NCI-H2107 (cell line): ENCODE measurements around the gene CHADL.
"Not testable (repeated sequence)": the region's sequence is repeated elsewhere in the genome, so short reads cannot be mapped to it uniquely, and the experiment has no call there.

ENCODE experiments used
- DNase-seq: peaks from one replicate; lab custom pipeline; 2025; lab: John Stamatoyannopoulos, UW

CHADL gene, protein sequence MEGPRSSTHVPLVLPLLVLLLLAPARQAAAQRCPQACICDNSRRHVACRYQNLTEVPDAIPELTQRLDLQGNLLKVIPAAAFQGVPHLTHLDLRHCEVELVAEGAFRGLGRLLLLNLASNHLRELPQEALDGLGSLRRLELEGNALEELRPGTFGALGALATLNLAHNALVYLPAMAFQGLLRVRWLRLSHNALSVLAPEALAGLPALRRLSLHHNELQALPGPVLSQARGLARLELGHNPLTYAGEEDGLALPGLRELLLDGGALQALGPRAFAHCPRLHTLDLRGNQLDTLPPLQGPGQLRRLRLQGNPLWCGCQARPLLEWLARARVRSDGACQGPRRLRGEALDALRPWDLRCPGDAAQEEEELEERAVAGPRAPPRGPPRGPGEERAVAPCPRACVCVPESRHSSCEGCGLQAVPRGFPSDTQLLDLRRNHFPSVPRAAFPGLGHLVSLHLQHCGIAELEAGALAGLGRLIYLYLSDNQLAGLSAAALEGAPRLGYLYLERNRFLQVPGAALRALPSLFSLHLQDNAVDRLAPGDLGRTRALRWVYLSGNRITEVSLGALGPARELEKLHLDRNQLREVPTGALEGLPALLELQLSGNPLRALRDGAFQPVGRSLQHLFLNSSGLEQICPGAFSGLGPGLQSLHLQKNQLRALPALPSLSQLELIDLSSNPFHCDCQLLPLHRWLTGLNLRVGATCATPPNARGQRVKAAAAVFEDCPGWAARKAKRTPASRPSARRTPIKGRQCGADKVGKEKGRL

DNA sequence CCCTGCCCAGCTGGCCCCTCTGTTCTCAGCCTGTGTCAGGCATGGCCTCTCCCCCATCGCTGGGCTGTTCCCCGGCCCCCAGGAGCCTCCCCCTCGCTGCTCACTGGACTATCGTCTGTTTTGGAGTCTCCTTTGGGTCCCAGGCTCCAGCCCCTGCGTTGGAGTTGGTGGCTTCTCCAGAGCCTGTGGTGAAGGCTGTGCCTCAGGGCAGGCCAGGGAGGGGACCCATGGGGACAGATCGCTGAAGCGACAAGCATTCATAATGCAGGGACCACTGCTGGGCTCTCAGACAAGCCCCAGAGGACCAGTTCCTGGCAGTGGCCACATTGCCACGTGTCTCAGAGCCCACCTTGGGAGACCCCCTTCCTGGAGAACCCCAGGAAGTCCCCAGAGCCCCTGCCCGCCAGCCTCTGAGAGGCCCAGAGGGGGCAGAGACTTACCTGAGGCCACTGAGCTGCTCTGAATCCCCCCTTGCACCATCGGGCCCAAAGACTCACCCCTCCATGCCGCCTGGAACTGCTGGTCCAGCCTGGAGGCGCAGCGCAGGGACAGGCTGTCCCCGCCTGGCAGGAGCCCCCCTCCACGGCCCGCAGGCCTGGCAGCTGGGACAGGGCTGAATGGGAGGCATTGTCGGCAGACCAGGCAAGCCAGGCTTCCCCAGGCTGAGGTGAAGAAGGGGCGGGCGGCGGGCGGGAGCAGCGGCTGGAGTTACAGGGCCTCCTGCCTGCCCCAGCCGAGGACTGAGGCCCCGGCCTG, at the start of gene CHADL:
CHADL (minus strand) TSS at position 555 of the 756 bp plus-strand sequence; CDS start at position 505, 50 bp downstream.
- no peak for DNase-seq

DNA sequence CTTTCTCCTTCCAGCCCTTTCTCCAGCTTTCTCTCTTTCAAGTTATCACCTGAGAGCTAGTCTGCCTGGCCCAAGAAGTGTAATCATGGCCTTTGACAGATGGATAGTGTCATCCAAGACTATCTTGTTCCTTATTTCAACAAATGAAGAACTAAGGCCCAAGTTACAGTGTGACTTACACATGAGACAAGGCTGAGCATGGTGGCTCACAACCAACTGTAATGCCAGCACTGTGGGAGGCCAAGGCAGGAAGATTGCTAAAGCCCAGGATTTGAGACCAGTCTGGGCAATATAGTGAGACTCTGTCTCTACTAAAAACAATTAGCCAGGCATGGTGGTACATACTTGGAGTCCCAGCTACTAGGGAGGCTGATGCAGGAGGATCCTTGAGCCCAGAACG, 48.9 kb upstream of the CHADL start:
- no peak for DNase-seq

DNA sequence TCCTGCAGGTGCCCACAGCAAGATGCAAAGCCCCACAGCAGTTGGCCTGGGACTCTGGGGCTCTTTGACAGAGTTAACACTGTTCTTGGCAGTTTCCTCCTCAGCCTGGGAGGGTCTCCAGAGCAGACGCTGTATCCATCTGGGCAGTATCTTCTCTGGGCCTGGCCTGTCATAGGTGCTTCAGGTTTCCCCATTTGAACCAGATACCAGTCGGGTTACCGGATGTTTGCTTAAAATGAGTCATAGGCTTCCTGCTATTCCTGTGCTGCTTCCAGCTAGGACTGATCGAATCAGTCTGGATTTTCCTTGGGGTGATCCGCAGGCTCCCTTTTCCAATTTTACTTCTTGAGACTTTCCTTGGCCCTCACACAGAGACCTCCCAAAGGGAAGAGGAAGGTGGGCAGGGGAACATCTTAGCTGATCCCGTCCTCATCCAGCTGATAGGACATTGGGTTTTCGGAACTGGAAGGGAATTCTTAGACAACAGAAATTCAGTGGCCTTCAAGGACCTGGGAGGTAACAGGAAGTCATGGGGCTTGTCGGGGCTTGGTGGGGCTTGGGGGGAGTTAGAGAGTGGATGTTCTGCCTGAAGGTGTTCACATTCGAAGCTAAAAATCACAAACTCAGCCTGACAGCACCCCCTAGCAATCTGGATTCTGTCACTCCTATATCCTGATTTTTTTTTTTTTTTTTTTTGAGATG, 47.7 kb upstream of the CHADL start:
- no peak for DNase-seq

DNA sequence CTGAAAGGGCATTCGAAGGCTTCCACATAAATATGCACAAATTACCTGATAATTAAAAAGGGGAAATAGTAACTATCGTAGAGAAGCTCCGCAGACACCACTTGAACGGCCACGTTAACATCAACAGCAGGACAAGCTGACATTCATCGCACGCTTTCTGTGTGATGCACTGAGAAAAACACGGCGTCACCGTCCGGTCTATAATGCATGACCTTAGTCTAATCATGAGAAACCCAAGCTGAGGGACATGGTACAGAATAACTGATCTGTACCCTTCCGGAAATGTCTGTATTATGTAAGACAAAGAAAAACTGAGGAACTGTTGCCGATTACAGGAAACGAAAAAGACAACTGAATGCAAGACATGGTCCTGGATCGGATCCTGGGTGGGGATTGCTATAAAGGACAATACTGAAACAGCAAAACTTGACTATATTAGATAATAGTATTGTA, 45.9 kb upstream of the CHADL start:
- DNase-seq, result no peak

DNA sequence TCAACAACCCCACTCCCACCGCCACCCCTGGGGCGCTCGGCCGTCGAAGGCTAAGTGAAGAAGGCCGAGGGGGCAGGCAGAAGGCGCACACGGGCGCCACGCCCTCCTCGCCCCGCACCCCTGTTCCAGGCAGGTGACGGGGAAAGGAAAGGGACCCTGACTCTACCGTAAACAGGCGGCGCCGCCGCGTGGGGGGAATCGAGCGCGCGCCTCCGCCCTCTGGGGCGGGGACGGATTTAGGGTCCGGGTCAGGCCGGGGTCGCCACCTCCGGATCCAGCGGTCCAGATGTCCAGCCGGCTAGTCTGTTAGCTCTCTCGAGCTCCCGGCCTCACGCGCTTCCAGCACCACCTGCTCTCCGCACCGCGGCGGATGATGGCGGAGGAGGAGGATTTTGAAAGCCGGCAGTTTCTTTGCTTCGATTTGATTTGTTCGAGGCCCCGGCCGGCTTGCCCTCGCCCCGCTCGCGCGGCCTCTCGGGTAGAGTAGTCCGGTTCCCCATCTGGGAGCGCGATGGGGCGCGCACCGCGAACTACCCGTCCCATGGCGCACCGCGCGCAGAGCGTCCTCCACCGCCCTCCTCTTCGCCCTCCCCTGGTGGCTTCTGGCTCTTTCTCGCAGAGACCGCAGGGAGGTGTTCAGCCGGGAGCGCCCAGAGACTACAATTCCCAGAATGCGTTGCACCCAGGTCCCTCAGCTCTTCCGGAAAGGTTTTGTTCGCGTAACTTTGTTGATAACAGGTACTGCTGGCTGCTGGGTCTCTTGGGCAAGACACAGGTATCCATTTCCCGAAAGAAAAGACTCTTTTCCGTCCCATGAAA, 45.3 kb upstream of the CHADL start, which contains the start of gene RANGAP1:
RANGAP1 (minus strand) TSS at position 368 of the 819 bp plus-strand sequence. CDS start 5,143 bp downstream, outside the sequence.
- peak; percentile 92 for DNase-seq

DNA sequence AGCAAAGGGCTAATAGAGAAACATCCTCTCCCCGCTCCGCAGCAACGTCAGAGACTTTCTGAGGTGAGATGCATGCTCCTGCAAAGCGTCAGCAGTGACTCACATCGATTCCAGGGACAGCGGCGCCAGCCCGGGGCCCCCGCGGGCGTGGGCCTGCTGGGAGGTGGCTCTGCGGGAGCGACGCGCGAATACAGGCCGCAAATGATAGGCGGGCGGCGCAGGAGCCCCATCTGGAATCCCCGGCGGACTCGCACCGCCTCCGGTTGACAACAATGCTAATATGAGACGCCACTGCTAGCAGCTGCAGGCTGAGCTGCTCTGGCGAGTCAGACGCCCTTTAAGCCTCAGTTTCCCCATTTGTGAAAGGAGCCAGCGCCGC, 44.7 kb upstream of the CHADL start:
- DNase-seq, result no peak

DNA sequence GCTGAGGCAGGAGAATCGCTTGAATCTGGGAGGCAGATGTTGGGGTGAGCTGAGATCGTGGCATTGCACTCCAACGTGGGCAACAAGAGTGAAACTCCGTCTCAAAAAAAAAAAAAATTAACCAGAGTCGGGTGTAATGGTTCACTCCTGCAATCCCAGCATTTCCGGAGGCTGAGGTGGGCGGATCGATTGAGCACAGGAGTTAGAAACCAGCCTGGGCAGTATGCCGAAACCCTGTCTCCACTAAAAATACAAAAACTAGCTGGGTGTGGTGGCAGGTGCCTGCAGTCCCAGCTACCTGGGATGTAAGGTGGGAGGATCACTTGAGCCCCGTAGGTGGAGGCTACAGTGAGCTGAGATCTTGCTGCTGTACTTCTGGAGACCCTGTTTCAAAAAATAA, 43.7 kb upstream of the CHADL start:
- DNase-seq, result no peak

DNA sequence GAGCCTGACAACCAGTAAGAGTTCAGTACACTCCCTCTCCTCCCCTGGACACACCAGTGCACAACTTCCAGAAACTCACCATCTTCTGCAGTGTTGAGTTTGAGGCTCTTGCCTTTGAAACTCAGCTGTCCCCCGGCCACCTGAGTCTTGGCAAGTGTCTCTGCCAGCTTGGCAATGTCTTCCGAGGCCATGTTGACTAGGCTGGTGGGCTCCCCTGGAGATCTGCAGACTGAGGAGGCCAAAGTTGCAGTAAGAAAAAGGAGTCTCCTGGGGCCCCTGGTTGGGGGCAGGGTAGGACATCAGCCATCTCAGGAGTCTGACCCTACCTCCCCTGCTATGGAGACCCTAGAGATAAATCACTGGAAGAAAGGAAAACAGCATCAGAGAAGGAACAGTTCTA, 40.1 kb upstream of the CHADL start:
- DNase-seq, result no peak

DNA sequence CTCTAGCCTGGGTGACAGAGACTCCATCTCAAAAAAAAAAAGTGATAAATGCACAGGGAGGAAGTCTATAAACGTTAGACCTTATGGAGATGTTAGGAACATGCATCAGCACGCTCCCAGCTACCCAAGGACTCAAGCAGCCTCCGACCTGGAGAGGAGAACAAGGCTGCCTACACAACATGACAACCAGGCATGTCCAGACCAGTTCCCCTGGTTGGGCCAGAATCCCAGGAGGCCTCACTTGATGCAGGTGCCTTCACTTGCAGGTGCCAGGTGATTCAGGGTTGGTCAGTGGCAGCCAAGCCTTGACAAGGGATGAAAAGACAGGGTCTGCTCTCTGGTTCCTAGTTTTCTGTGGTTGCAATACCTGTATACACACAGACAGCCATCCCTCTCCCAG, 39.3 kb upstream of the CHADL start:
- DNase-seq, result no peak

DNA sequence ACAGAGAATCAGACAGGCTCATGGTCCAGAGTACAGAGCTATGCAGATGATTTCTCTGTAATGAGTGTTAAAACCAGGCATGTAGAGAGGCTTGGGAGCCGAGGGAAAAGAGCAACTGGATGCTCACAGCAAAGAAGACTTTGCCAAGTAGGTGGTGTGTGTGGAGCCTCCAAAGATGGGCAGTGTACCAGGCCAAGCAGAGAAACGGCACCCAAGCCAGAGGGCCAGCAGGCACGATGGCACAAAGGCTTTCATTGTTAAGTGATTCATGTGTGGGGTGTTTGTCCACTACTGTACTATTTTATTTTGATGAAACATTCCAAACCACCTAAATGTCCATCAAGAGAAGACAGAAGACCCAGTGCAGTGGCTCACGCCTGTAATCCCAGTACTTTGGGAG, 34.1 kb upstream of the CHADL start:
- DNase-seq, result no peak

DNA sequence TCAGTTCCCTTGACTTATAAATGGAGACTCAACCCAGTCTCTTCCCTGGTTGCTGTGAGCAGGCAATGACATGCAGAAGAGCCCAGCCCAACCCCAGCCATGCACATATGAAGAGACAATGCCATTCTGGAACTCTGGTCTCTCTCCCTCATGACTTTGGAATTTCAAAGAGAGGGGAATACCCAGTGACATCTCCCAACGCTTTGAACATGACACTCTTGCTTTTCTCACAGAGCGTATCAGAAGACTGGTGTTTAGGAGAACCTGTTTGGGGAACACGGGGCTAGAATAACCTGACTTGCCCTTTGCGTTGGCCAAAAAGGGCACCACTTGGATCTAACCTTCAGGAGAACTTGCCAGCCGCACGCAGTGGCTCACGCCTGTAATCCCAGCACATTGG, 32.4 kb upstream of the CHADL start:
- DNase-seq, result no peak

DNA sequence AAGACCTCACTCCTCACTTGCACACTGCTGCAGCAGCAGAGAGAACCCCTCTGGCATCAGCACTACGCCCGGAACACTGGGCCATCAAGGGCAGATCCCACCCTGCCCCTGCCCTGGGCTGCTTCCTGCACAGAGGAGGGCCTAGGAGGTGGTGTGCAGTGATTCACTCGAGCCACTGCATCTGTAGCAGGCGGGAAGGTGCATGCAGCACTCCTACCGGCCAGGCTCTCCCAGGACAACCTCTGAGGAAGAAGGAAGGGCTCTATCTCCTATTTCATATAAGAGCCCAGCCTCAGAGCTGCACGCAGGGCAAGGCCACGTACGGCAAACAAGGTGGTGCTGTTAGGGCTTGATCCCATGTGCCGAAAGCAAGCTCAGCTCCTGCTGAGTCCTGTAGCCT, 31.1 kb upstream of the CHADL start:
- DNase-seq, result no peak

DNA sequence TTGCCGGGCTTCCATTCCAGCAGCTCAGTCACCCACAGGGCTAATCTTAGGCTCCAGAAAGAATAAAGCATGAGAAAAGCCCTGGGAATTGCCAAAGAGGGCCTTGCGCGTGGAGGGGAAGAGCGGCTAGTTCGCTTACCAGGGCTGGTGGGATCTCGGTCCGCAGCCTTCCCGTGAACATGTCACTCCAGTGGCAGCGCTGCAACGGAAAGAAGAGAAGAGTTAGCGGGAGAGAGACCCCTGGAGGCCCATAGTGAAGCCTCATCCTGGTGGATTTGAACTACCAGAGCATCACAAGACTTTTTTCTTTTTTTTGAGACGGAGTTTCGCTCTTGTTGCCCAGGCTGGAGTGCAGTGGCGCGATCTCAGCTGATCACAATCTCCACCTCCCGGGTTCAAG, 27.2 kb upstream of the CHADL start:
- no peak for DNase-seq

DNA sequence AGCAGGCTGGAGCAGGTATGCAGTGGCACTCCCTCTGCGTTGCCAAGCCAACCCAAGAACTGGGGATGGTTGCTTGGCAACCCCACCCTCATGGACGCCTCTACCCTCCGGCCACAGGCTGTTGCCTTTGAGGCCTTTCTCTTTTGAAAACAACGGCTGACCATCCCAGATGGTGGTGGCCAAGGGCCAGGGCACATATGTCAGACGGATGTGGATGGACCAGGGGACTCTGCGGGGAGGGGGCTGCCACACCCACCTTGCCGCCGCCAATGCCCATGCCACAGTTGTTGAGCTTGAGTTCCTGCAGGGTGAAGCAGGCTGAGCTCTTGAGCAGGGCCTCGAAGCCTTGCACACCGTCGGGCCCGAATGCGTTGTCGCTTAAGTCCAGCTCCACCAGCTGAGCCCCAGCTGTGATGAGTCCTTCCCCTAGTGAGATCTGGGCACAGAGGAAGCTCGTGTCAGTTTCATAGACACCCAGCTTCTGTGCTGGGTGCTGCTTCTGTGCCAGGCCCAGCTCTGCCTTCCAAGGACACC, 23.7 kb upstream of the CHADL start:
- DNase-seq, result no peak

DNA sequence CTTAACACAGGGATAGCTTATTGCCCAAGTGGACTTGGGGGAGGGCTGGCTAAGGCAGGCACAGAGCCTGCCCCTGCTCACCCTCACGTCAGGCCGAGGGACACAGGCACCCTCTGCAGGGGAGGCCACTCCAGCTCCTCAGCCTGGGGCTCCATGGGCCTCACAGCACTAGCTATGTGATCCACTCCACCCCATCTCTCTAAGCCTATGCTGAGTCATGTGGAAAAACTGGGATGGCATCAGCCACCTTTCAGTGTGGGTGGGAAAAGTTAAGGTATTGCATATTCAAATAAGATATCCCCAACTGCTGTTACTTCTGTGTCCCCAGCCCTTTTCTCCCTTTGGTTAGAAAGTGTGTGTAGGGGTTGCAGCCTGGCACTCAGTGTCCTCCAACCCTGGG, 23.0 kb upstream of the CHADL start:
- no peak for DNase-seq

DNA sequence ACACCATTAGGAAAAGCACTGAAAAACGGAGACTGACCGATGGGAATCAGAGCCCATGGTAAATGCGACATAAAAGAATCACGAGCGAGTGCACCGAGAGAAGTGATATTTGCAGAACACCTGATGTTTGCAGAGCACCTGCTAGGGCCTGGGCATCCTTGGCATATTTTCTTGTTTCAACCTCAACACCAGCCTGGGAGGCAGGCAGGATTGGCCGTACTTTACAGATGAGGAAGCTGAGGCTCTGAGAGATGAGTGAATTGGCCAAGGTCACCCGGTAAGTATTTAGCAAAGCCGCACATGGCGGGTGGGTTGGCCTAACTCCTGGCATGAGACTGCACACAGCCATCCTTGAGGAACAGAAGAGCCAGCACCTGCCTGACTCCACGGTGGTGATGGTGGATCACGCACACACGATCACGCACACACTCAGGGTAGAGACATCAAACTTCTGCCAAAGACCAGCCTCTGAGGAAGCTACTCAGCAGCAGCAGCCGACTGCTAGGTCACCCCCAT, 21.6 kb upstream of the CHADL start:
- DNase-seq, result no peak

DNA sequence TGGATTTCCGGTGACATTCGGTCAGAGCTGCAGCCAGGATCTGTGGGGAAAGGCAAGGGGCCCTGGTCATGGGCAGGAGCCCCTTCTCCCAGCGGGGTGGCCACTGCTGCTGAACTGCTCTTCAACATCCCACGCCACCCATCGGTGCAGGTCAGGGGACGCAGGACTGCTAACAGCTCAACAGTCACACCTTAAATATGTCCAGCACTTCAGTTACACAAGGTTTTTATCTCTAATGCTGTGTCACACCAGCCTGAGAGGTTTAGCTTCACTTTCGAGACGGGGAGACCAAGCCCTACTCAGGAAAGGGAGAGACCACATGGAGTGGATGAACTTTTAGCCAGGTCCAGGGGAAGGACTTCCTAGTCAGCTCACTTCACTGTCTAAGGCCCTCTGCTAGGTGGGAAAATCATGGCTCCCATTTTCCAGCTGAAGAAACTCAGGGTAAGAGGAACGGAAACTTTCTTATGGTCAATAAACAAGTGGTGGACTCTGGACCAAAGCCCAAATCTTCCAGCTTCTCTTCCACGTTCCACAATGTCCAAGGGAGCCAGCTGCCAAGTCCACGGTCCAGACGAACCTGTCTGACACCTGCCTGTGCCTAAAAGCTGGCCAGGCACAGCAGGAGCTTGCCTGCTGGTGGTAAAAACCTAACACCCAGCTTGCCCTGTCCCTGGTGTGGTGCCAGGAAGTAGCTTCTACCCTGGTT, 21.0 kb upstream of the CHADL start:
- no peak for DNase-seq

DNA sequence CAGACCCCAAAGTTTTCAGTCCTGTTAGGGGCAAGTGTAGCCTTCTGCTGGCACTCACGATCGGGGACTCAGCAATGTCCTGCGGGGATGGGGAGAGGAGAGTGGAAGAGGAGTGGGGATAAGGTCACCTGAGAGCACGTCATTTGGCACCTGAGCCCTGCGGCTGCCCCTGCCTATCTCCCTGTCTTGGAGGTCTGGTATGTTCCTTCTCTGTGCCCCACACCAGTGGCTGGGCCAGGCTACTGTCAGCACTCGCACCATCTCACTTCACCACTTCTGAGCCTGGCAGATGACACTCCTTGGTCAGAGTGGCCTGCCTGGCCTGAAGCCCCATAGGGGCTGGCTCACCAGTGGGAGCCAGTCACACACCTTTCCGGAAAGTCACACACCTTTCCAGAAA, 20.1 kb upstream of the CHADL start:
- DNase-seq, result no peak

DNA sequence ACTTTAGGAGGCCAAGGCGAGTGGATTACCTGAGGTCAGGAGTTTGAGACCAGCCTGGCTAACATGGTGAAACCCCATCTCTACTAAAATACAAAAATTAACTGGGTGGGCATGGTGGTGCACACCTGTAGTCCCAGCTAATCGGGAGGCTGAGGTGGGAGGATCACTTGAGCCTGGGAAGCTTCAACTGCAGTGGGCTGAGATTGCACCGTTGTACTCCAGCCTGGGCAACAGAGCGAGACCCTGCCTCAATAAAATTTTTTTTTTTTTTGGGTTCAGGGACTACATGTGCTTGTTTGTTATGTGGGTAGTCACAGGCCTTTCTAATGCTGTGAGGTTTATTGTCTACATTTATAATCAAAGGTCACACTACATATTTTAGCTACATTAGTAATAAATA, 19.0 kb upstream of the CHADL start:
- DNase-seq, result not testable (repeated sequence)

DNA sequence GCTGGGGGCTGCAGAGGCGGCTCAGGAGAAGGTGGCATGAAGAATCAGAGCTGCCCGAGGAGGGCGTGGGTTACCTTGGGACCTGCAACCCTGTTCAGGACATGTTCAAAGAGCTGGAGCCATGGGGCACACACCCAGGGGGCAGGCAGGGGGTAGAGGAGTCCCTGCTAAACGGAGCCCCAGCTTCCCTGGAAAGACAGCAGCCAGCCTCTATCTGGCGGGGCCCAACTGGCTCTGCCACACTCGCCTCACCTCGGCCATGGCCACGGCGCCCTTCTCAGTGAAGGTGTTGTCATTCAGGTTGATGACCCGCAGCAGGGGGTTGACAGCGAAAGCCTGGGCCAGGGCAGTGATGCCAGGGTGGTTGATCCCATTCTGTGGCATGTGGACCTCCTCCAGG, 17.0 kb upstream of the CHADL start:
- no peak for DNase-seq
